ENCODE results near the gene SARDH. TPM values are rescaled to one million over a fixed set of nuclear protein-coding genes. Genes with fewer than 3 reads are reported as not detected.

The SARDH gene
- total and polyA plus RNA-seq, 2 of the 13 experiments (the other 11 are each of a cell fraction or from before 2014, with no cell fraction given) = 11.6 to 34.9 TPM

GRCh38 chr9:133681658-133682306, 56.4 kb downstream of the SARDH start:
- Histone ChIP-seq H3K36me3 (replicated peaks in 1 of 2; ENCODE audit: control insufficient read depth in 1 of 2, insufficient read depth in 2 of 2, low read length in 2 of 2) (peaks cover 0 to 11% of the 10 kb centered on the region in 2 experiments; a peak in 3 of 5 replicates), H3K9me3 (ENCODE audit: low read length) (no peaks in the 10 kb centered on the region), H3K4me3 (replicated peaks in 1 of 3; ENCODE audit: insufficient read depth in 1 of 3, low read depth in 2 of 3, low read length in 3 of 3) (no peak overlapping the region), H3K4me1 (ENCODE audit: insufficient read depth, low read length) (no peaks in the 10 kb centered on the region), H3K4me2 (ENCODE audit: low read depth, low read length) (no peak overlapping the region), H2AFZ (ENCODE audit: low read length) (no peak overlapping the region), H3K79me2 (ENCODE audit: insufficient read depth, low read length) (no peaks in the 10 kb centered on the region), H3K9ac (ENCODE audit: insufficient read depth, low read depth, low read length) (no peak overlapping the region), H4K20me1 (ENCODE audit: insufficient read depth, low read length) (0 out of 2 replicates have a peak, but pooled peaks cover 2% of the 10 kb centered on the region), H3K27ac (ENCODE audit: extremely low read length, insufficient read depth, low read length) (no peak overlapping the region), H3K27me3 (ENCODE audit: control insufficient read depth in 1 of 2, insufficient read depth in 2 of 2, low read length in 2 of 2) (no peaks in the 10 kb centered on the region)
- no peak for TF ChIP-seq BHLHE40 (IDR thresholded peaks at IDR 0.05; ENCODE audit: low read length)
- no peak for TF ChIP-seq MED1 (CRISPR knock-in tag; IDR thresholded peaks at IDR 0.05)
- no peak for TF ChIP-seq SP4 (CRISPR knock-in tag; IDR thresholded peaks at IDR 0.05)
- TF ChIP-seq ZNF407 (CRISPR knock-in tag; IDR thresholded peaks at IDR 0.05; ENCODE audit: not compliant biosample characterization) = no peak
- TF ChIP-seq ZNF570 (CRISPR knock-in tag; IDR thresholded peaks at IDR 0.05; ENCODE audit: borderline replicate concordance) = no peak
- TF ChIP-seq U2AF1 (optimal IDR thresholded peaks at IDR 0.05; ENCODE audit: low read depth, low read length) = no peak
- no peak for TF ChIP-seq SRSF4 (IDR thresholded peaks at IDR 0.05; ENCODE audit: low read depth, low read length, poor library complexity, severe bottlenecking)
- no peak for TF ChIP-seq ELF1 (CRISPR knock-in tag; IDR thresholded peaks at IDR 0.05)
- TF ChIP-seq YY1 (IDR thresholded peaks at IDR 0.05; ENCODE audit: insufficient read depth, insufficient replicate concordance, low read depth, low read length) = no peak
- TF ChIP-seq ZNF883 (CRISPR knock-in tag; IDR thresholded peaks at IDR 0.05; ENCODE audit: not compliant biosample characterization) = no peak
- TF ChIP-seq SNRNP70 (IDR thresholded peaks at IDR 0.05; ENCODE audit: low read depth, low read length) = no peak
- TF ChIP-seq MAZ (IDR thresholded peaks at IDR 0.05; ENCODE audit: borderline replicate concordance, low read depth, low read length) = no peak
- TF ChIP-seq MAZ (CRISPR knock-in tag; IDR thresholded peaks at IDR 0.05; ENCODE audit: low read depth) = no peak
- no peak for TF ChIP-seq ZBTB7B (CRISPR knock-in tag; IDR thresholded peaks at IDR 0.05)
- no peak for TF ChIP-seq TMF1 (CRISPR knock-in tag; IDR thresholded peaks at IDR 0.05; ENCODE audit: low read depth)
- no peak for DNase-seq (ENCODE audit: low spot score)
- POLR2A ChIA-PET = no interaction called here
- no peak for FAIRE-seq
- 97% methylated on average over 35 of the region's 35 CpGs for WGBS (ENCODE audit: low lambda C conversion rate)
- in situ Hi-C loops (cut with HindIII; ENCODE audit: extremely low pct_ligation_motif_present, low pct_unique_long_range_greater_than_20kb) (no loop called here), intact Hi-C loops (cut with micrococcal nuclease; ENCODE audit: unreplicated experiment) (no loop called here)
- no peak for ATAC-seq
- CTCF ChIA-PET (ENCODE audit: low intra/inter-chr PET ratio, low total read pairs) = no interaction called here
- BruUV-seq (replicated peaks) = no TSS peak
